HT-29 (cell line): ENCODE data around the gene IL1RAPL1. TPM values are rescaled to one million over a fixed set of nuclear protein-coding genes. Genes with fewer than 3 reads are reported as not detected.
"Not testable (repeated sequence)": the region's sequence is repeated elsewhere in the genome, so short reads cannot be mapped to it uniquely, and the experiment has no call there.

Experiments used
- DNase-seq: peaks from one replicate; pipeline ENCODE4 v3.0.0-alpha.2; 2015; ENCODE audit warnings: low spot score
- total RNA-seq: library from RNA; depleted of rRNA; stranded (reverse); fragments of >200 nt; shearing (Covaris generic); gene quantifications from 2 replicates; pipeline ENCODE4 v1.2.3, GENCODE V29; 2014

IL1RAPL1 gene
- total RNA-seq, 1 experiment from 2014 or later = 0.03 TPM

- DNase-seq = no peak
These were observed 670.3 kb downstream of the IL1RAPL1 start for GRCh38 chrX:29257521-29257920.

- no peak for DNase-seq
These were observed 682.1 kb downstream of the IL1RAPL1 start for GRCh38 chrX:29269390-29269789.

GRCh38 chrX:29274517-29274916 lies 687.3 kb downstream of the IL1RAPL1 start:
- DNase-seq = no peak

- DNase-seq = no peak
These were observed 688.7 kb downstream of the IL1RAPL1 start for GRCh38 chrX:29275928-29276327.

GRCh38 chrX:29281078-29281742 lies 694.0 kb downstream of the IL1RAPL1 start:
- no peak for DNase-seq

- DNase-seq = no peak
These were observed 698.4 kb downstream of the IL1RAPL1 start for GRCh38 chrX:29285664-29286063.

- no peak for DNase-seq
These were observed 708.9 kb downstream of the IL1RAPL1 start for GRCh38 chrX:29295987-29296680.

- no peak for DNase-seq
These were observed 710.0 kb downstream of the IL1RAPL1 start for GRCh38 chrX:29297171-29297800.

GRCh38 chrX:29299684-29300083 lies 712.4 kb downstream of the IL1RAPL1 start:
- DNase-seq = peak; percentile 3

GRCh38 chrX:29308726-29309125 lies 721.5 kb downstream of the IL1RAPL1 start:
- DNase-seq = no peak

- DNase-seq = no peak
These were observed 728.7 kb downstream of the IL1RAPL1 start for GRCh38 chrX:29315931-29316330.

- DNase-seq = no peak
These were observed 730.8 kb downstream of the IL1RAPL1 start for GRCh38 chrX:29318012-29318411.

- not testable (repeated sequence) for DNase-seq
These were observed 745.2 kb downstream of the IL1RAPL1 start for GRCh38 chrX:29332429-29332828.

- not testable (repeated sequence) for DNase-seq
These were observed 745.8 kb downstream of the IL1RAPL1 start for GRCh38 chrX:29333091-29333490.

- no peak for DNase-seq
These were observed 761.0 kb downstream of the IL1RAPL1 start for GRCh38 chrX:29348288-29348687.

GRCh38 chrX:29359276-29359675 lies 772.0 kb downstream of the IL1RAPL1 start:
- no peak for DNase-seq

GRCh38 chrX:29374765-29375164 lies 787.5 kb downstream of the IL1RAPL1 start:
- not testable (repeated sequence) for DNase-seq

- DNase-seq = no peak
These were observed 789.3 kb downstream of the IL1RAPL1 start for GRCh38 chrX:29376584-29376983.

- DNase-seq = no peak
These were observed 795.6 kb downstream of the IL1RAPL1 start for GRCh38 chrX:29382811-29383210.

- no peak for DNase-seq
These were observed 801.3 kb downstream of the IL1RAPL1 start for GRCh38 chrX:29388509-29388908.

- DNase-seq = no peak
These were observed 810.3 kb downstream of the IL1RAPL1 start for GRCh38 chrX:29397506-29397905.

- DNase-seq = no peak
These were observed 820.1 kb downstream of the IL1RAPL1 start for GRCh38 chrX:29407357-29407756.
